ENCODE data around the gene SEC22B.
"Not testable (repeated sequence)": the region's sequence is repeated elsewhere in the genome, so short reads cannot be mapped to it uniquely, and the experiment has no call there.

Gene SEC22B

DNA sequence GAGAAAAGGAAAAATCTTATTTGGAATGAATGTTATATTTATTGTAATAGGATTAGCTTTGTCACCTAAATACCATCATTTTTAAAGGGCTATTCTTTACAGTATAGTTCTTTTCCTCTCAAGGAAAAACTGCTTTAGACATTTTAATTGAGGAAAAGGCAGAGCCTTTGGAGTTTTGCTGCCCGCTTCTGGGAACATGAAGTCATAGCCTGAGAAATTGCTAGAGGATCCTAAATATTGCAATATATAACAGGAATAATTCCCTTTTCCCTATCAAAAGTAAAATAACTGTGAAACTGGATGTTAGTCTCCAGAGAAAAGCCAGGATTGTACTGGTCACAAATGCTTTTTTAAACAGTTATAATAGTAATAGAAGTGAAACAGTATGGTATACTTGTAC lies 30.5 kb downstream of the SEC22B start:
- not testable (repeated sequence) for DNase-seq (ENCODE audit: low spot score)

DNA sequence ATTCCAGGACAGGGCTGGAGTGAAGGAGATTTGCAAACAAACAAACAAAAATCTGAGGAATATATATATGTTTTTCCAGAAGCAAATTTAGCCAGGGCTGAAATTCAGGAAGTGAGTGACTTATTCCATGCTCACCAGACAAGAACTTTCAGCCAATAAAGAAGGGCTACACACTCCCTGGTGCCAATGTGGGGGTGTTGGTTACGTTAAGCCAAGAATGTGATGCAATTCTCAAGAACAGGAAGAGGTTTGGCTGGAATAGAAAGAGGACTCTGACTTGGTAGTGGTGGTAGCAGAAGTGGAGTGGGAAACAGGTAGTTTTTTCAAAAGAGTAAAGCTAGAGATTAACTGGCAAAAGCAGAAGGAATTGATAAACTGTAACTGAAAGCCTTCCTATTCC lies 31.7 kb downstream of the SEC22B start:
- not testable (repeated sequence) for DNase-seq (ENCODE audit: low spot score)

DNA sequence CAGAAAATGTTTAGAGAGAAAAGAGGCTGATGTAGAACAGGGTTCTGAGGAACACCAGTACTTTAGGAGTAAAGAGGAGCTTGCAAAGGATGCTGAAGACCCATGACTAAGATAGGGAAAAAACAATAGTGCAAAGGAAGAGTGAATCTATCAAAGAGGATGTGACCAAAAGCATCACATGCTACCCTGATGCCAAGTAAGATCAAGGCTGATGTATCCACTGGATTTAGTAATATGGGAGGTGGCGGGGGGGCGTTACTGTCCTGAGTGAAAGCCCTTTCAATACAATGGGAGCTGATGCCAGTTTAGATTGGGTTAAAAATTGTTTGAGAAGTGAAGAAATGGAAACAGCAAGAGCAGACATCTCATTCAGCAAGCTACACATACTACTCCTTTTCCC lies 32.2 kb downstream of the SEC22B start:
- not testable (repeated sequence) for DNase-seq (ENCODE audit: low spot score)

DNA sequence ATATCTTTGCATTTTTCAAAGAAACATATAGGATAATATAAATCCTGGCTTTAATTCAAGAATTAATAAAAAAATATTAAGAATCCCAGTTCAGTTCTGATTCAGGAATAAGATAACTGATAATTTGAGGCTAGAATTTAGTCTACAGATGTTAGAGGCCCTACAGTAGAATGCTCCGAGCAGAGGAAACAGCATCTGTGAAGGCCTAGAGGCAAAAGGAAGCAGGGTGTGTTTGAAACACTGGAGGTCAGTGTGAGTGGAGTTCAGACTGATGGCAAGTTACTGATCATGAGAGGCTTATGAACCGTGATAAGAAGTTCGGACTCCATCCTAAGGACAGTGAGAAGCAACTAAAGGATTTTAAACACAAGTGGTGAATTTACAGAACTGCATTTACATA lies 33.0 kb downstream of the SEC22B start:
- DNase-seq (ENCODE audit: low spot score): not testable (repeated sequence)

DNA sequence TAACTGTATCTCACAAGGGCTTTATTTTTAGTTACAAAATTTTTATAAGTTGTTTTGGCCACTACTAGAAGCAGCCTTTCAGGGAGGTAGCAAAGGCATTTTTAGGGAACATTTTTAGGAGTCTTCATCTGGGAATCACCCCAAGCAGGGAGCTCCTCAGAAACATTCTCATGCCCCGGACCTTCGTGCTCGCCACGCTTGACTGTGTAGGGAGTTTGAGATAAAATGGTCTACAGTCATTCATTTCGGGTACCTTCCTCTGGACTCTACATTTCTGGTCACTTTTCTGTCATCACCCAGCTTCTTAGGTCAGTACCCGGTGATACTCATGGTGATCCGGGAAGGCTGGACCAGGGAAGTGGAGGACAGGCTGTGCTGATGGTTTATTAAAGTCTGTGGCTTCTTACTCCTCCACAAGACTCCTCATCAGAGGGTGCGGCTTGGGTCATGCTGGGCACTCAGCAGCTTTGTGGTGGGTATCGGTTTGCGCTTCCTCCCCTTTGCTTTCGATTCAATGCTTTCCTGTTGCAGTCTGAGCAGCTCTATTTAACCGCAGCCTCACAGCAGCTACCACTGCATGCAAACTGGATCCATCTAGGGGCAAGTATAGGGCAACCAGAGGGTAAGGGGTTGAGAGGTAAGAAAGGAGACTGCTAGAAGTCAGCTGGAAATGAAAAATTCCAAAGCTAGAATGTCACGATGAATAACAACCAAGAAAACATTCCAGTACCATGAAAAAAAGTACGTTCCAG lies 33.6 kb downstream of the SEC22B start:
- not testable (repeated sequence) for DNase-seq (ENCODE audit: low spot score)

DNA sequence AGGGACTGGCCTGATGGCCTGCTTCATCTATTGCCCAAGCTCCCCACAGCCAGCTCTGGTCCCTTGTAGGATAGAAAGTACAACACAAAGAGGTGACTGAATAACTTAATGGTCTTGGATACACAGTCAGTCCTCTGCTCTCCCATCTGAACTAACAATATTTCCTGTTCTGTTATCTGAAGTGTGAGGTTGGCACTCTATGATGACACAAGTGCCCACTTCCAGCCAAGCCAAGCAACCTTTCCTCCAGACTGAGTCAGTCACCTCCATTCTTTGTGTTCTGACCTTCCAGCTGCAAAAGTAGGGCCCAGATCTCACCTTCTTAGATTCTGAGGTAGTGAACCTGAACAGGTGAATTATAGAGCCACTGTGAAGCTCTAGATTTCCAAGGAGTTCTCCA lies 34.5 kb downstream of the SEC22B start:
- not testable (repeated sequence) for DNase-seq (ENCODE audit: low spot score)

DNA sequence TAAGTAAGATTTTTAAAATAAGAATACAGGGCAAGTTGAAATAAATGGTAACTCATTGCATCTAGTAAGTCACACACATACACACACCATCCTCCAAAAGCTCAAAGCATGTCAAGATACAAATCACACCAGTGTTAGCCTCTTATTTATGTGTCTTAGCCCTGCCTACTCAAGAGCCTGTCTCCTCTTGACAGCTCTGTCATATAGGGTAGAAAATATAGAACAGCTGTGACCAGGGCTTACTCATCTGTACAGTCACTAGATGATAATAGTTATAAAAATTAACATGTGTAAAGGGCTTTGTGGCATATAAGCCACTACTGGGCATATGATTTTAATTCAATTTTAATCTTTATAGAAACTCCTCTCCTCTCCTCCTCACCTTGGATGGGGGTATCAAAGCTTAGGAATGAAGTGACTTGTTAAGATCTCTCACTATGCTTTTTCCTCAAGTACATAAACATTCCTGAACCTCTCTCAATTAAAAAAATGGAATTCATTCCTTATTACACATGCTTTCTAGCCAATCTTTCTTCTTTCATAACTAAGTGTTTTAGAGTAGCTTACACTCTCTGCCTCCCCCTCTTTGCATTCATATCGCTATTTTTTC lies 35.6 kb downstream of the SEC22B start:
- DNase-seq (ENCODE audit: low spot score): not testable (repeated sequence)

DNA sequence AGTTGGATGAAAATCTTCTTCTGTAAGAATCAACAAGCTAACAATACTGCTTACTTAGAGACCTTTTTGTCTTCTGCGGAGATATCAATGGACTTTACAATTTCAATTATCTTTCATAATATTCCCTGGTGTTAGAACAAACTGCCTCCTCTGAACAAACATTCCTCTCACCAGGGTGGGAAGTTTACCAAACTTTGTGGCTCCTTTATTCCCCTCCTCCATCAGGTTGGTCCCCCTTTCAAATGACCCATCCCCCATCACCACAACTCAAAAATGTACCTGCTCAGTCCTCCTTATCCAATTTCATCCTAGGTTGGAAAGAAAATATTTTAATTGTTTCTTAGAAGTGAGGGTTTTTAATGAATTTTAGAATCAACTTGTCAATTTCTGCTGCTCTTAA lies 40.2 kb downstream of the SEC22B start:
- DNase-seq (ENCODE audit: low spot score): not testable (repeated sequence)

DNA sequence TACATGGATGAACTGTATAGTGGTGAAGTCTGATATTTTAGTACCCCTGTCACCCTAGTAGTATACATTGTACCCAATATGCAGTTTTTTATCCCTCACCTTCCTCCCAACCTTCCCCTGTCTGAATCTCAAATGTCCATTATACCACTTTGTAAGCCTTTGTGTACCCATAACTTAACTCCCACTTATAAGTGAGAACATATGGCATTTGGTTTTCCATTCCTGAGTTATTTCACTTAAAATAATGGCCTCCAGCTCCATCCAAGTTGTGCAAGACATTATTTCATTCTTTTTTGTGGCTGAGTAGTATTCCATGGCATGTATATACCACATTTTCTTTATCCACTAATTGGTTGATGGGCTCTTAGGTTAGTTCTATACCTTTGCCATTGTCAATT lies 42.4 kb downstream of the SEC22B start:
- DNase-seq (ENCODE audit: low spot score): not testable (repeated sequence)

DNA sequence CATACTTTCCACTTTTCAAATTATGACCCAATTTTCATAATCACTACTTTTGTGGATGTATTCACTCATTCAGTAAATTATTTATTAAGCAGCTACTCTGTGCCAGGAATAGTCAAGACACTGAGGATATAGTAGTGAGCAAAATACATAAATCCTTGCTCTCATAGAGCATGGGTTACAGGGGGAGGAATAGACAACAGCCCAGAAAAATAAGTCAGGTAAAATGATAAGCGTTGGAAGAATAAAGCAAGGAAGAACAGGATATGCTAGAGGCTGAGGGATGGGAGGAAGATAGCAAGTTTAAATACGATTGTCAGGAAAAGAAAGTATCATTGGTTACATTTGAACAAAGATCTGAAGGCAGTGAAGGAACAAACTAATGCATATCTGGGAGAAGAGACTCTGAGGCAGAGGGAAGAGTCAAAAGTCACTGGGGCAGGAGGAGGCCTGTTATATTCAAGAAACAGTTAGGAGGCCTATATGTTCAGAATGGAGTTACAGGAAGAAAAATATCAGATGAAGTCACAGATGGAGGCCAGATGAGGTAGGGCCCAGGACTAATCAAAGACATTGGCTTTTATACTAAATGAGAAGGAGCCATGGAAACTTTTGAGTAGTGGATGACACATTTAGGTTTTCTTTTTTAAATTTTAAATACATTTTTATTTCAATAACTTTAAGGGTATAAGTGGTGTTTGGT lies 42.9 kb downstream of the SEC22B start:
- DNase-seq (ENCODE audit: low spot score): peak; percentile 4

DNA sequence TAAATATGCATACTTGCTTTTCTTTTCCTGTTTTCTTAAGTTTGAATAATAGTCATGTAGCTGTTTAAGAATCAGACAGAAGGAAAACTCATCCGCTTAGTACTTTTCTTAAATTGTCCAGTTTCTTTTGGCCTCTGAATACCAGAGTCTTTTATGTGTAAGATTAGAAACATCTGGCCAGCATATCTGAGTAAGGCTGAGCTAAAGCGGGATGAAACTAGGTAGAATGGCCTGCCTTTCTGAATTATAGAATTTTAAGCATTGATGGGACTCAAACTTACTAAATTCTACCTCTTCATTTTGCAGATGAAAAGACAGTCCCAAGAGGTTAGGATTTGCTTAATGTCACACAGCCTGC lies 43.9 kb downstream of the SEC22B start:
- not testable (repeated sequence) for DNase-seq (ENCODE audit: low spot score)

DNA sequence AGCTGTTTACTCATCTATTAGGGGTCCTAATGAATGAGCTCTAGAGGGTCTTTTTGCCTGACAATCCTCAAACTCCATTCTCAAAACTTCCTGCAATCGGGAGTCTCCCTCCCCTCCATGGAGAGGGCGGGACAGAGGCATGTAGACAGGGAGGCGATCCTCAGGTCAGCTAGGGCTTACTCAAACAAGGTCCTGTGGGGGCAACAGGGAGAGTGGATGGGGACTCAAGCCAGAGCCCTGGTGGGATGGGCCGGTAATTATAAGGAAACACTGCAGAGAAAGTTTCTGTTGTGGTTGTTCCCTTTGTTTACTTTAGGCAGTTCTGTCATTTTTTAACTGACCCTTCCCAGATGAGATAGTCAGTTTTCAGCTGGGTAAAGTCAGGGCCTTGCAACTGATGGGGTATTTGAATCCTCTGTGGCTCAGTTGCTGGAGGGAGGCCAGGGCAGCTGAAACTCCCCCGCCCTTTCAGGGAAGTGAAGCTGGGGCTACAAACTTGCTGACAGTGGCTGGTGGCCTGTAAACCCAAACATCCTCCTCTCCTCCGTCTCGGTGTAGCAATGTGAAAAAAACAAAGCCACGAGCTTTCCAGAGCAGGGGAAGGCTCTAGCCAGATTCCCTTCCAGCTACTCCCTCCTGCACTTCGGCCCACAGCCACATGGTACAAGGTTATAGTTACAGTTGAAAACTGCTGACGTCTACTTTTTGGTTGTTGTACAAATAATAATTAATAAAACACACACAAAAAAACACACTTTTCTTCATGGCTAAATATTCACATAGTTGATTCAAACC lies 44.5 kb downstream of the SEC22B start:
- peak; percentile 34 for DNase-seq (ENCODE audit: low spot score)

DNA sequence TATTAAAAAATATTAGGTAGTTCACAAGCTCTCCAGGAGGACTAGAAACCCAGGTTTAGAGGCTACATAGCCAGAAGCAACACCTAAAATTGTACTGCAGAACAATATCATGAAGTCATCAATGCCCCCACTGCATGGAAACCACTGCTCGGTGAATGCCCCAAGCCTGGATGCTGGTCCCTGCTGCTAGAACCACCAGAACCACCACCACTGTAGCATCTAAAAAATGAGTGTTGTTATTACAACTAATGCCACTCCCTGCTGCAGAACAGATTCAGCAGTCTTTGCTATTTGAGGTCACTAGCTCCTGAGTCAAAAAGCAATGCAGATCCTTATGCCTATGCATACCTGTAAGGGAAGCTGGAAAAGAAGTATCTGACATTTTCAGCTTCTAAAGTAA lies 48.4 kb downstream of the SEC22B start:
- DNase-seq (ENCODE audit: low spot score): not testable (repeated sequence)

DNA sequence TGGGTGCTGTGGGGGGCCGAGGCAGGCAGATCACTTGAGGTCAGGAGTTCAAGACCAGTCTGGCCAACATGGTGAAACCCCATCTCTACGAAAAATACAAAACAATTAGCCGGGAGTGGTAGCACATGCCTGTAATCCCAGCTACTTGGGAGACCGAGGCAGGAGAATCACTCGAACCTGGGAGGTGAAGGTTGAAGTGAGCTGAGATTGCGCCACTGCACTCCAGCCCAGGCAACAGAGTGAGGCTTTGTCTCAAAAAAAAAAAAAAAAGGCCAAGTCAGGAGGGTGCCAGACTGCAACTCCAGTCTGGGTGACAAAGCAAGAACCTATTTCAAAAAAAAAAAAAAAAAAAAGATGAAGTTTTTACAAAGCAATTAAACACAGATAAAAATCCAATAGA lies 50.1 kb downstream of the SEC22B start:
- not testable (repeated sequence) for DNase-seq (ENCODE audit: low spot score)

DNA sequence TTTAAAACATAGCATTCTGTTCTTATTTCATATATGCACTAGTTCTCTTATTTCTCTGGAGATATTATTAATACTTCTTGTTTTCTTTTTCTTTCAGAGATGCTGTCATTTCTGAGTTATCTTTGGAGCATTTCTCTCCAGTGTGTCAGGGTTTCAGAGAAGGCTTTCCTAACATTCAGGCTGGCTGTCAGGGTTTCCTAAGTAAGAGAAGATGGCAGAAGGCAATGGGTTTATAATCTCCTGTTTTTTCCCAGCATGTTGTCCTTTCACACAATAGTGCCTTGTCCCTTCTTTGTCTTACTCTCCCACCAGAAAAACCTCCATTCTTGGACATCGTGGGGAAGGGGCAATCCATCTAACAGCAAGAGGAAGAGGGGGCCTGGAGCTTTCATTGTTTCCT lies 51.7 kb downstream of the SEC22B start:
- not testable (repeated sequence) for DNase-seq (ENCODE audit: low spot score)

DNA sequence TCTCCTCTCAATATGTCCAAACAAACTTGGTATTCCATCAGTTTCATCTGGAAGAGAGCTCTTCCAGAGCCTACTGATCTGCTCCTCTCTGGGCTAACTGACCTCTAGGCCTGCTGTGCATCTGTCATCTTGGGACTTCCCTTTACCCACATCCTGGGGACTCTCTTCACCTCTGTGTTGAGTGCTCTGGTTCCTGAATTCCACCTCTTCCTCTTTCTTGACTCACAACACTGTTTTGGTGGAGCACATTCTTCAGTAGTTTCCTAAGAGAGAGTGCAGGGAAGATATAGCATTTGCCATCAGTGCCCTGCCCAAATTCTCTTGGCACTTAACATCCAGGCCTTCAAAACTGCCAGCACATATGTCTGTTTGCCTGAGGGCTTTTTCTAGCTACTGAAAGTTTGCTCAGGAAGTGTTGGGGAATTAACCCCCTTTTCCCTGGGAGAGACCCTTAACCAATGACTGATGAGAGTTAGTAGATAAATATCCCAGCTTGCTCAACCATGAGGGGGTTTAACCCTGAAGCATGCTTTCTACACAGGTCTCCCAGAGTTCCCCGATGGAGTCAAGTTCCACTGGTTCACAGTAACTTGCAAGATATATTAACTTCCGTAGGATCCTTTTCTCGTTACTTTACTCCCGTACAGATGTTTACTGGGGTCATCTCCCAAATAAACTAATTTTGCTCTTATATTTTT lies 52.4 kb downstream of the SEC22B start:
- DNase-seq (ENCODE audit: low spot score): not testable (repeated sequence)

DNA sequence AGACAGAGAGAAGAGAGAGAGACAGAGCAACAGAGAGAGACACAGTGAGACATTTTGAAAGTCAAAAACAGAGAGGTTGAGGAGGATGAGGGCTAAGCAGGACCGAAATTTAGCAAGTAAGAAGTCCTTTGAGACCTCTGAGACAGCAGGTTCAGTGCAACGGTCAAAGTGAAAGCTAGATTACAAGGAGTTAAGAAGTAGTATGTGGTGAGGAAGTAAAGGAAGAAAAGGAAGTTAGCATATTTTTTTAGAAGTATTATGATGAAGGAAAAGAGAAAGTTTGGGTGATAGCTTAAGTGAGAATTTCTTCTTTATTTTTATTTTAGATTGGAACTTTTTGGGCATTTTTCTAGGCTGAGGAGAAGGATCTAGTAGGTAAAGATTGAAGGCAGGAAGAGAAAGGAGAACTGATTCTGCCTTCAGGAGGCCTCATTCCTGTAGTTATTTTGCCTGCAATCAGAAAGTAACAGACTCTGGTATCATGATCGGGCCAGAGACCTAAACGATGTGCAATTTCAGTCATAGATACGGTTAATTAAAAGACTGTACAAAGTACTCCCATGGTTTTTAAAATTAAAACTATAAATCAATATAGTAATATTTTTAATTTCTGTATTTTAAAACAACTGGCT lies 53.9 kb downstream of the SEC22B start:
- not testable (repeated sequence) for DNase-seq (ENCODE audit: low spot score)

DNA sequence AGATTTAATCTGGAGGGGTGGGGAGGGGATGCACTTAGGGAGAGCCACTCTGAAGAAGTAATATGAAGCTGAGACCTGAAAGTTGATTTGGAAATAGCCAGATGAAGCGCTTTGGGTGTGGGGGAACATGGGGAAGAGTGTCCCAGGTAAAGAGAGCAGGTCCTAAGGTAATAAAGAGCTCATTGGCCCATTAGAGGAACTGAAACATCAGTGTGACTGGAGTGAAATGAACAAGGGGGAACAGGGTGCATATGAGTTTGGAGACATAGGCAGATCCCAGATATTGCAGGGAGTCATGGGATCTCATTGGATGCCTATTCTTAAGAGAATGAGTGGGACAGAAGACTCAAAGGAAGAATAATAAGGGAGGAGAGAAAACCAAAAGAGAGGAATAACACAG lies 54.5 kb downstream of the SEC22B start:
- not testable (repeated sequence) for DNase-seq (ENCODE audit: low spot score)

DNA sequence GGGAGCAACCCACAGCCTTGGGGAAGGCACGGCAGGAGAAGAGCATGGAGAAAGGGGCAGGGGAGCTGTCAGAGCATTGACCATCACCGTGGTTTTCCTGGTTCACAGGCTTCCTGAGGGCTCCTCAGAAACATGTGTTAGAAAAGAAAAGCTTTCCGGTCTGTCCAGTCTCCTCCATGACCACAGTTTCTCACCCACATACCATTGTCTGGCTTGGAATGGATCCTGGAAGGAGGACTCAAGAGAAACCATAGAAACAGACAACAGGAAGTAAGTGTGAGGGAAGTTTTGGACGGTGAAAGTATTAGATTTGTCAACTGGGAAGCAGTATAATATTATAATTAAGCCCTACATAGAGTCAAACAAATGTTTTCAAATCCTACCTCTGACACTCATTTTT lies 55.8 kb downstream of the SEC22B start:
- DNase-seq (ENCODE audit: low spot score): not testable (repeated sequence)

DNA sequence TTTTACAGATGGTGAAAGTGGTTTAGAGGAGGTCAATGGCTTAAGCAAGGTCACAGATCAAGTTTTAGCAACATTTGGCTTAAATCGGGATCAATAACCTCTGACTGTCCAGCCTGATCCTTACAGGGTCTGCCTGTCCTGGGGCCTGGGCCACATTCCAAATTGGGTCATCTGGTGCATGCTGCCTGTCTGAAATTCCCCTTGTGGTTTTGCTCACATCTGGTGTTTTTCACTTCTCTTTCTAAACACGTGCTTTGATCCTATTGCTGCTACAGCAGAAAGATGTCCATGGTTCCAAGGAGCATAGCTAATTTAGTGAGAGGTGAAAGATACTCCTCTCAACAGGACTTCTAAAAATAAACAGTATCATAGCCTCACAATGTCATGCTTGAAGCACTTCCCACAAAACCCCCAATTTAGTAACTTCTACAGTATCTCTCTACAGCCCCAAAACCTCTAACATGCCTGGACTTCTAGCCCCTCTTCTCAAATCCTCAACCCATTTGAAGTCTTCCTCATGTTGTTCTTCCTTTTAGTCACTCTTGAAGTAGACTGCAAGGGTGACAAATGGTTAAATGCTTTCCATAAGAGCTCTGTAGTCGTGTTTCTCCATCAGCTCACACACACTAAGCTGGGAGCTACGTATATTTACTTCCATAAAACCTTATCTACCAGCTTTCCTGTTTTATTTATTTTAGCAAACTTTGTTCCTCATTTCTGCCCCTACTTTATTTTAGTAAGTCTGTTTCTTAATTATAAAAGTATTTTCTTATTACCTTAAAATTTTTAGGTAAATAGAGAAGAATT lies 58.7 kb downstream of the SEC22B start:
- DNase-seq (ENCODE audit: low spot score): not testable (repeated sequence)
